ENCODE data around the gene HAUS7.
"Not testable (repeated sequence)": the region's sequence is repeated elsewhere in the genome, so short reads cannot be mapped to it uniquely, and the experiment has no call there.

HAUS7 gene

GRCh38 chrX:153408871-153409351 is 61.5 kb downstream of the HAUS7 start:
- no peak for TF ChIP-seq CTCF (conservative IDR thresholded peaks at IDR 0.05)
- H3K27ac ChIP-seq = no peak overlapping the region

GRCh38 chrX:153408221-153408721 is 62.1 kb downstream of the HAUS7 start:
- TF ChIP-seq CTCF (conservative IDR thresholded peaks at IDR 0.05) = no peak
- no peak overlapping the region for H3K27ac ChIP-seq

- H3K27ac ChIP-seq = no peak overlapping the region
- TF ChIP-seq CTCF (conservative IDR thresholded peaks at IDR 0.05) = no peak
Observed at GRCh38 chrX:153407736-153408135, 62.6 kb downstream of the HAUS7 start.

GRCh38 chrX:153406903-153407302 is 63.5 kb downstream of the HAUS7 start:
- TF ChIP-seq CTCF (conservative IDR thresholded peaks at IDR 0.05) = no peak
- H3K27ac ChIP-seq = no peak overlapping the region

- TF ChIP-seq CTCF (conservative IDR thresholded peaks at IDR 0.05) = no peak
Observed at GRCh38 chrX:153406011-153406410, 64.4 kb downstream of the HAUS7 start.

GRCh38 chrX:153405426-153405825 is 65.0 kb downstream of the HAUS7 start:
- no peak for TF ChIP-seq CTCF (conservative IDR thresholded peaks at IDR 0.05)
- no peak overlapping the region for H3K27ac ChIP-seq

More at GRCh38 chrX:153406011-153406410, 64.4 kb downstream of the HAUS7 start:
- H3K27ac ChIP-seq = no peak overlapping the region

GRCh38 chrX:153404333-153404732 is 66.0 kb downstream of the HAUS7 start:
- not testable (repeated sequence) for H3K27ac ChIP-seq

- no peak within 1 kb of the TSS for H3K27ac ChIP-seq
- TF ChIP-seq CTCF (conservative IDR thresholded peaks at IDR 0.05) = no peak
Observed at GRCh38 chrX:153401133-153401764, 69.1 kb downstream of the HAUS7 start, which contains the start of gene PNMA6E. Gene PNMA6E, minus strand, starts transcription at chrX:153401350. Its CDS starts 2,501 bp downstream, at chrX:153398849.
